ENCODE results near the gene DLEC1. TPM values are rescaled to one million over a fixed set of nuclear protein-coding genes. Genes with fewer than 3 reads are reported as not detected.

Gene DLEC1
- polyA plus RNA-seq, 2 of the 4 experiments (the other 2 are of a cell fraction) = 0.10 TPM; not detected in 1

DNA sequence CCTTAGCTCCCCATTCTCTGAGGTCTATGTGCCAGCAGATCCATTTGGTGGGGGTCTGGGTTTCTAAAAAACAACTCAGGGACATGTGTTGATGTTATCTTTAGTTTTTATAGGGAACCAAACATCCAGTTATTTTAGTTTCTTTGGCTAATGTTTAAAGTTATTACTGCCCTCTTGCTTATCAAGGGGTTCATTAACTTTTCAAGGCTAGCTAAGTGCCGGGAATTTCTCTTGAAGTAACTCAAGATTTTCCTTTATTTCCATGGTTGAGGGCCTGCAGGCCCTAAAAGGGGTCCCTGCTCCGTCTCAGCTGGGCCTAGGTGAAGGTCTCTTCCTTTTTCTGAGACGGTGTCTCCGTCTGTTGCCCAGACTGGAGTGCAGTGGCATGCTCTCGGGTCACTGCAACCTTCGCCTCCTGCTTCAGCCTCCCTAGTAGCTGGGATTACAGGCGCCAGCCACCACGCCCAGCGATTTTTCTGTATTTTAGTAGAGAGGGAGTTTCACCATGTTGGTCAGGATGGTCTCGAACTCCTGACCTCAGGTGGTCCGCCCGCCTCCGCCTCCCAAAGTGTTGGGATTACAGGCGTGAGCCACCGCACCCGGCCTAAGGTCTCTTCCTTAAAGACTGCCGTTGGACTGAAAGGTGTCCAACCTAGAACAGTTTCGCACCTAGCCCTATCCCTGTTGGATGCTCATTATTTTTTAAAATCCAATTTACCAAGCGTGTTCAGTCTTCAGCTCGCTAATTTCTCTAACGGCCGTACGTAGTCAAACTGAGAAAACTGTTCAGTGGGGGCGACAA, 125.0 kb downstream of the DLEC1 start:
- no peak for ATAC-seq
- H3K4me2 ChIP-seq = peak overlapping the region; percentile 74
- no peak for TF ChIP-seq RFX5 (IDR thresholded peaks at IDR 0.05)
- TF ChIP-seq JUNB (IDR thresholded peaks at IDR 0.05) = no peak
- H3K4me1 ChIP-seq = peaks cover 27% of the 10 kb centered on the region
- WGBS (ENCODE audit: missing lambda C conversion rate) = 78% methylated on average over 24 of the region's 24 CpGs
- ChIA-PET POLR2A (interaction anchor here (1.1 to 4.2 kb wide), 8 partner anchors 10 to 111 kb away, joined by 3 to 75 read pairs (median 5); partner anchors contain the start of genes ACAA1 and MYD88), CTCF (interaction anchor here (0.5 to 3.5 kb wide), 15 partner anchors 8 to 1006 kb away, joined by 3 to 19 read pairs (median 3); partner anchors contain the start of genes ACAA1 and MYD88)
- peak overlapping the region; percentile 64 for H3K4me3 ChIP-seq
- no peak for FAIRE-seq
- H3K27ac ChIP-seq = peak overlapping the region; percentile 96 to 99
- no peaks in the 10 kb centered on the region for H3K9me3 ChIP-seq
- no peak for DNase-seq (ENCODE audit: low read depth in 1 of 2, low spot score in 1 of 2)

GRCh38 chr3:38164643-38164951, 125.6 kb downstream of the DLEC1 start:
- 4% methylated on average over 17 of the region's 17 CpGs for WGBS (ENCODE audit: missing lambda C conversion rate)
- ATAC-seq = peak; percentile 47 to 62
- POLR2A ChIA-PET = interaction anchor here (1.1 to 4.2 kb wide), 11 partner anchors 11 to 332 kb away, joined by 3 to 75 read pairs (median 4); partner anchors contain the start of genes ACAA1, ACVR2B, EXOG and MYD88

DNA sequence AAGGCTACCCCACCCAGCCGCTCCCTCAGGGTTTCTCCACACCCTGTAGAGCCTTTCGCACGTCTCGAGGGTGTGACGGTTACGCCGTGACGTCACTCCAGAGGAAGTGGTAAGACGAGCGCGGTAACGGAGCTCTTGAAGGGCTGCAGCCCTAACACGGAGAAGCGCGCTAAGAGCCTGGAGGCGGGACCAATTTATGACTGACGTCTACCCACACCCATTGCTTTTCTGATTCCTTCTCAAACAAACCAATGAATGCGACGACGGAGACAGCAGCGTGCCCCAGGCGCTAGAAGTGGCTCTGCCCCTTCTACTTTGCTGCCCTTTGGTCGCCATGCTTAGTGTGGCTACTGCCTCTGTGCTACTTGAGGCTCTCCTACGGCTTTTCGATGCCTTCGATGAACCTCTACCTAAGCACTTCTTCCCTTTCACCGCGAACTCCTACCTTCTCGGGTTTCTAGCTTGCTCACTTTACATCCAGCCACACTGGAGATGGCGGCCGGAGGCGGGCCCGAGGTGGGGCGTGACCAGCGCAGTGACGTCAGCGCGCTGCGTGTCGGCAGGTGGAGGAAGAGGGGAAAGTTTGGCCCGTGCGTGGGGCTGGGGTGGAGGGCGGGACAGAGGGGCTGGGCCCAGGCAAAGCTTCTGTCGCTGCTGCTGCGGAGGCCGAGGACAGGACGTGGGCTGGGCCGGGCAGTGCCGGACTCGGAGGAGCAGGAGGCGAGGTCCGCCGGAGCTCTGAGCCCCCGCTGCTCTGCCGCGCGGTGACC, 126.1 kb downstream of the DLEC1 start, which contains the start of gene OXSR1:
Gene OXSR1 (plus strand): TSS at position 586 of the 770 bp plus-strand sequence. CDS start 340 bp downstream, outside the sequence.
- Histone ChIP-seq H3K4me3 (peak within 1 kb of the TSS; percentile 64), H3K4me1 (peaks cover 27% of the 10 kb centered on the region), H3K27ac (peak within 1 kb of the TSS; percentile 96 to 99), H3K9me3 (no peaks in the 10 kb centered on the region), H3K4me2 (peak within 1 kb of the TSS; percentile 79)
- DNase-seq (ENCODE audit: low read depth in 1 of 2, low spot score in 1 of 2) (peak; percentile 99 to 100), ATAC-seq (peak; percentile 95), FAIRE-seq (peak; percentile 70)
- under 1% methylated on average over 36 of the region's 57 CpGs for WGBS (ENCODE audit: missing lambda C conversion rate)
- ChIA-PET POLR2A (interaction anchor here (1.1 to 4.2 kb wide), 11 partner anchors 11 to 331 kb away, joined by 3 to 75 read pairs (median 4); partner anchors contain the start of genes ACAA1, ACVR2B, EXOG and MYD88), CTCF (interaction anchor here (1.0 to 3.5 kb wide), 10 partner anchors 9 to 161 kb away, joined by 3 to 19 read pairs (median 4); partner anchors contain the start of genes ACAA1 and MYD88)
- TF ChIP-seq JUN (IDR thresholded peaks at IDR 0.05) (peak; percentile 21 to 75; a peak in 3 of 5 replicates), BCL3 (IDR thresholded peaks at IDR 0.05) (peak; percentile 29; the same call in 1 of the 3 replicates), POLR2A (IDR thresholded peaks at IDR 0.05; ENCODE audit: low read length) (peak; percentile 83), FOSL2 (IDR thresholded peaks at IDR 0.05) (no peak), FOSL2 (CRISPR knock-in tag; IDR thresholded peaks at IDR 0.05) (peak; percentile 39; the same call in 1 of the 2 replicates), MAX (IDR thresholded peaks at IDR 0.05) (peak; percentile 67), HEYL (CRISPR knock-in tag; IDR thresholded peaks at IDR 0.05) (no peak), BHLHE40 (IDR thresholded peaks at IDR 0.05; ENCODE audit: low read depth, low read length) (peak; percentile 36; the same call in 1 of the 2 replicates), MAZ (IDR thresholded peaks at IDR 0.05; ENCODE audit: borderline replicate concordance, low read depth, low read length) (peak; percentile 22; the same call in 1 of the 2 replicates), NR3C1 (IDR thresholded peaks at IDR 0.05) (no peak), E2F6 (IDR thresholded peaks at IDR 0.05; ENCODE audit: borderline replicate concordance, low read depth) (peak; percentile 72; the same call in 1 of the 2 replicates)

More at GRCh38 chr3:38164643-38164951, 125.6 kb downstream of the DLEC1 start:
- peak overlapping the region; percentile 74 for H3K4me2 ChIP-seq
- CTCF ChIA-PET = interaction anchor here (1.0 to 3.5 kb wide), 9 partner anchors 8 to 160 kb away, joined by 3 to 19 read pairs (median 4); partner anchors contain the start of genes ACAA1 and MYD88
- H3K27ac ChIP-seq = peak overlapping the region; percentile 96 to 99
- peak overlapping the region; percentile 64 for H3K4me3 ChIP-seq
- peaks cover 27% of the 10 kb centered on the region for H3K4me1 ChIP-seq
- FAIRE-seq (no peak), DNase-seq (ENCODE audit: low read depth in 1 of 2, low spot score in 1 of 2) (no peak)
- TF ChIP-seq CHD4 (IDR thresholded peaks at IDR 0.05; ENCODE audit: borderline replicate concordance) (no peak), PHF8 (IDR thresholded peaks at IDR 0.05; ENCODE audit: borderline replicate concordance, low read depth) (peak; percentile 30; the same call in 1 of the 2 replicates), REST (IDR thresholded peaks at IDR 0.05) (0 out of 2 replicates have a peak, but pooled peaks have one; percentile 22), BCL3 (IDR thresholded peaks at IDR 0.05) (peak; percentile 74; the same call in 1 of the 3 replicates), FOSL2 (IDR thresholded peaks at IDR 0.05) (no peak), FOSL2 (CRISPR knock-in tag; IDR thresholded peaks at IDR 0.05) (peak; percentile 52)
- no peaks in the 10 kb centered on the region for H3K9me3 ChIP-seq

All from A549 (cell line).